Natural killer cell (primary cell): ENCODE results near the gene MAPKAP1. TPM values are rescaled to one million over a fixed set of nuclear protein-coding genes. Genes with fewer than 3 reads are reported as not detected.

ENCODE experiments used
- ATAC-seq, 3 donors: fragments of 150-1000 bp in 2 of 3; fragments of 200-7000 bp in 1 of 3; cut with Tn5 transposase; 1 replicate in 1 of 3; 2 replicates in 2 of 3; pipeline ENCODE4 v1.10.0; 2021; ENCODE audit warnings: mild to moderate bottlenecking in 2 of 3, moderate library complexity in 2 of 3
- DNase-seq, 2 donors: peaks; one replicate each; pipeline versions ENCODE4 v3.0.0 to v3.0.0-alpha.2; 2013 to 2021; ENCODE audit warnings: mixed read lengths in 1 of 2
- H3K27ac ChIP-seq: one replicate; pipeline ENCODE4 v1.5.1; 2013; ENCODE audit warnings: mild to moderate bottlenecking, low read length
- H3K27me3 ChIP-seq: one replicate; pipeline ENCODE4 v1.6.1; 2013; ENCODE audit warnings: low read length; ENCODE audit not compliant: control insufficient read depth, insufficient read depth
- H3K36me3 ChIP-seq: one replicate; pipeline ENCODE4 v1.6.1; 2013; ENCODE audit warnings: low read length; ENCODE audit not compliant: control insufficient read depth, insufficient read depth
- H3K4me1 ChIP-seq: one replicate; pipeline ENCODE4 v1.6.1; 2013; ENCODE audit warnings: low read length; ENCODE audit not compliant: control insufficient read depth, insufficient read depth
- H3K4me3 ChIP-seq: one replicate; pipeline ENCODE4 v1.5.1; 2013; ENCODE audit warnings: low read length
- H3K9me3 ChIP-seq: one replicate; pipeline ENCODE4 v1.6.1; 2013; ENCODE audit warnings: low read length; ENCODE audit not compliant: control insufficient read depth, insufficient read depth
- H3K27ac Mint-ChIP-seq, 2 donors: one replicate each; pipeline ENCODE4 v1.8.0; 2022; ENCODE audit warnings: mild to moderate bottlenecking in 2 of 2, mixed read lengths in 2 of 2, moderate library complexity in 1 of 2
- H3K27me3 Mint-ChIP-seq, 2 donors: one replicate each; pipeline ENCODE4 v1.8.0; 2022; ENCODE audit warnings: low read depth in 2 of 2, mixed read lengths in 2 of 2
- H3K36me3 Mint-ChIP-seq: one replicate; pipeline ENCODE4 v1.8.0; 2022; ENCODE audit warnings: mixed read lengths
- H3K4me1 Mint-ChIP-seq, 2 donors: one replicate each; pipeline ENCODE4 v1.8.0; 2022; ENCODE audit warnings: mixed read lengths in 2 of 2
- H3K4me3 Mint-ChIP-seq: one replicate; pipeline ENCODE4 v1.8.0; 2022; ENCODE audit warnings: mild to moderate bottlenecking, moderate library complexity, mixed read lengths
- H3K9me3 Mint-ChIP-seq, 2 donors: one replicate each; pipeline ENCODE4 v1.8.0; 2022; ENCODE audit warnings: mixed read lengths in 2 of 2
- CTCF ChIP-seq: fragments of 200-600 bp; IDR thresholded peaks from one replicate; pipeline ENCODE4 v1.8.0; 2022; ENCODE audit warnings: antibody characterized with exemption
- WGBS: methylation state at CpG from one replicate; pipeline ENCODE4 v1.1.7; 2013; ENCODE audit warnings: missing lambda C conversion rate; ENCODE audit not compliant: insufficient coverage; 5-methylcytosine and 5-hydroxymethylcytosine counted together
- intact Hi-C: fragments of 100-400 bp; cut with micrococcal nuclease; formaldehyde crosslinking; loops from one replicate; pipeline ENCODE4 v1.14.2; 2022
- total RNA-seq, 4 donors: library from RNA; stranded (reverse); fragments of 120-200 nt in 1 of 4; gene quantifications; one replicate each; pipeline versions ENCODE4 v1.2.3 to v1.2.4, GENCODE V29; 2013 to 2022

The MAPKAP1 gene
- total RNA-seq, 3 donors from 2014 or later (not counting 1 experiment from before 2014, with no cell fraction given), result 51.1 to 73.0 (median 58.8) TPM

- H3K36me3 ChIP-seq, result peaks cover 3% of the 10 kb centered on the region
- H3K27me3 ChIP-seq, result no peaks in the 10 kb centered on the region
- no peaks in the 10 kb centered on the region for H3K4me1 ChIP-seq
- TF ChIP-seq CTCF, result no peak
- H3K27ac ChIP-seq, result no peak overlapping the region
- no peaks in the 10 kb centered on the region for H3K36me3 Mint-ChIP-seq
- H3K27me3 Mint-ChIP-seq, result no peaks in the 10 kb centered on the region
- no peaks in the 10 kb centered on the region for H3K9me3 Mint-ChIP-seq
- ATAC-seq (no peak), DNase-seq (no peak)
- no peak overlapping the region for H3K27ac Mint-ChIP-seq
- intact Hi-C loops, result no loop called here
- no peak overlapping the region for H3K4me3 ChIP-seq
- no peaks in the 10 kb centered on the region for H3K9me3 ChIP-seq
- peaks cover 2 to 5% of the 10 kb centered on the region in 2 donors for H3K4me1 Mint-ChIP-seq
- 79% methylated on average over 3 of the region's 3 CpGs for WGBS
- no peak overlapping the region for H3K4me3 Mint-ChIP-seq
Measured at GRCh38 chr9:125549039-125549438, 158.0 kb downstream of the MAPKAP1 start.

- peaks cover 0 to 5% of the 10 kb centered on the region in 2 donors for H3K4me1 Mint-ChIP-seq
- no peak for TF ChIP-seq CTCF
- no peak overlapping the region for H3K27ac ChIP-seq
- no peak overlapping the region for H3K27ac Mint-ChIP-seq
- no peaks in the 10 kb centered on the region for H3K27me3 ChIP-seq
- no peak for ATAC-seq
- no peaks in the 10 kb centered on the region for H3K4me1 ChIP-seq
- intact Hi-C loops, result no loop called here
- no peaks in the 10 kb centered on the region for H3K27me3 Mint-ChIP-seq
- H3K36me3 ChIP-seq, result peaks cover 3% of the 10 kb centered on the region
- no peak overlapping the region for H3K4me3 ChIP-seq
- H3K9me3 Mint-ChIP-seq, result no peaks in the 10 kb centered on the region
- H3K9me3 ChIP-seq, result no peaks in the 10 kb centered on the region
- 97% methylated on average over 4 of the region's 5 CpGs for WGBS
- DNase-seq, result no peak
- H3K36me3 Mint-ChIP-seq, result no peaks in the 10 kb centered on the region
- no peak overlapping the region for H3K4me3 Mint-ChIP-seq
Measured at GRCh38 chr9:125548141-125548540, 158.9 kb downstream of the MAPKAP1 start.

- intact Hi-C loops, result no loop called here
- DNase-seq (no peak), ATAC-seq (no peak)
- H3K27me3 Mint-ChIP-seq, result no peaks in the 10 kb centered on the region
- peaks cover 6% of the 10 kb centered on the region for H3K36me3 ChIP-seq
- H3K4me1 Mint-ChIP-seq, result peaks cover 0 to 5% of the 10 kb centered on the region in 2 donors
- no peaks in the 10 kb centered on the region for H3K9me3 ChIP-seq
- H3K9me3 Mint-ChIP-seq, result no peaks in the 10 kb centered on the region
- no peak overlapping the region for H3K27ac ChIP-seq
- no peak overlapping the region for H3K4me3 Mint-ChIP-seq
- WGBS, result 93% methylated on average over 7 of the region's 7 CpGs
- peaks cover 2% of the 10 kb centered on the region for H3K36me3 Mint-ChIP-seq
- TF ChIP-seq CTCF, result no peak
- no peak overlapping the region for H3K4me3 ChIP-seq
- H3K27me3 ChIP-seq, result no peaks in the 10 kb centered on the region
- no peaks in the 10 kb centered on the region for H3K4me1 ChIP-seq
- H3K27ac Mint-ChIP-seq, result no peak overlapping the region
Measured at GRCh38 chr9:125547368-125547767, 159.6 kb downstream of the MAPKAP1 start.

GRCh38 chr9:125545845-125546244 is 161.2 kb downstream of the MAPKAP1 start:
- Mint-ChIP-seq H3K4me3 (no peak overlapping the region), H3K9me3 (no peaks in the 10 kb centered on the region), H3K27me3 (no peaks in the 10 kb centered on the region), H3K36me3 (peaks cover 9% of the 10 kb centered on the region), H3K4me1 (peaks cover 4 to 5% of the 10 kb centered on the region in 2 donors), H3K27ac (no peak overlapping the region)
- H3K9me3 ChIP-seq, result no peaks in the 10 kb centered on the region
- ATAC-seq (no peak), DNase-seq (no peak)
- 97% methylated on average over 13 of the region's 13 CpGs for WGBS
- no peak overlapping the region for H3K4me3 ChIP-seq
- no peak overlapping the region for H3K27ac ChIP-seq
- intact Hi-C loops, result no loop called here
- H3K4me1 ChIP-seq, result no peaks in the 10 kb centered on the region
- H3K27me3 ChIP-seq, result no peaks in the 10 kb centered on the region
- TF ChIP-seq CTCF, result no peak
- peaks cover 10% of the 10 kb centered on the region for H3K36me3 ChIP-seq
